Measurements from ENCODE around the gene GDF7.

The GDF7 gene

DNA sequence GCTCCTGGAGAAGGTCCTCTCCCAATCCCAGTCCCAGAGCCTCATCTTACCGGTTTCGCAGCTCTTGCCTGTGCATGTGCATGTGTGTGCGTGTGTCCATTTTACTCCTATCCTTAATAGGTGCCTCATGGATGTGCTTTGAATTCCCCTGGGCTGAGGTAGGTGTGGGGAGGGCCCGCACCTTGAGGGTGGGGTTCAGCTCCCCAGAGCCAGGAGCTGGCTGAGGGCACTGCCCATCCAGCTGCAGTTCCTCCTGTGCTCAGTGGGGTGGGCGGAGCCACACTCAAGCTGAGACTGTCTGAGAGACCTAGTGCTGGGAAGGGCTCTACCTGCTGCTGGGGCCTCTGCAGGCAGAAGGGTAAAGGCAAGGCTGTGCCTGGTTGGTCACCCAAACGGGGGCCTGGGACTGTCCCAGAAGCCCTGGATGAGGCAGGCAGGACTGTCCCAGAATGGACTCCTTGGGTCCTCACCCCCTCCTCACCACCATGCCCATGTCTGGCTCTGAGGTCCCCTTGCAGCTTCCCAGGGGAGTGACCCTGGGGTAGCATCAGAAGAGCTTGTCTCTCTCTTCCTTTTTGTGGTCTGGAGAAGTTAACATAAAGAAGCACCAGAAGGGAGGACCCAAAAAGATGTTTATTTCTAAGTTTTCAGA lies 8.9 kb downstream of the GDF7 start:
- no peak for DNase-seq

GRCh38 chr2:20676353-20677215 lies 9.6 kb downstream of the GDF7 start:
- DNase-seq: no peak

GRCh38 chr2:20677301-20678085 lies 10.5 kb downstream of the GDF7 start:
- no peak for DNase-seq

DNA sequence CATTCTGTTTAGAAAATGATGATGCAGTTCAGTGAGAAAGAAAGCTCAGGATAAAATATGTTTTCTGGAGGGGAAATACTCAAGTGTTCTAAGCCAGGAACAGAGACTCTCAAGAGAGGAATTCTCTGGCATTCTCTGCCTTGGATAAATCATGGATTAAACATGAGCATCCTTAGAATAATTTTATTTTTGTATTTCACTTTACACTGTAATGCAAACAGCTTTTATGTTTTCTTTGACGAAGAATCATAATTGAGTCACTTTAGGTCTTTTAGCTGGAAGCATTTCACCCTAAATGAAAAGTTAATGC lies 11.1 kb downstream of the GDF7 start:
- no peak for DNase-seq

DNA sequence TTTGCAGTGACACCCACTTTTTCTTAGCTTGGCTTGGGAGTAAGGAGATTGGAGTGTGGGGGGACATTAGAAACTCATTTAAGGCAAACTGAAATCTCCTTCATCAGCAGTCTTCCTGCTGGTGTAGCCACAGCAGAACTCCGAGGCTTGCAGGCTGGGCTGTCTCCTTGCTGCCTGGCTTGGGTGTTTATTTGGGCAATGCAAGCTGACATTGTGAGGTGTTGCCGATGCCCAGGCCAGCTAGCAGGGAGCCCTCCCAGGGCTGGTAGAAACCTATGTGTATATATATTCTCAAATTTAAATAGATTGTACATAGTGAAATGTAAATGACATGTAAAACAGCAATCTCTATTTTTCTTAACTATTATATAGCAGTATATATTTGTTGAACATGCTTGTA lies 11.8 kb downstream of the GDF7 start:
- DNase-seq: no peak

DNA sequence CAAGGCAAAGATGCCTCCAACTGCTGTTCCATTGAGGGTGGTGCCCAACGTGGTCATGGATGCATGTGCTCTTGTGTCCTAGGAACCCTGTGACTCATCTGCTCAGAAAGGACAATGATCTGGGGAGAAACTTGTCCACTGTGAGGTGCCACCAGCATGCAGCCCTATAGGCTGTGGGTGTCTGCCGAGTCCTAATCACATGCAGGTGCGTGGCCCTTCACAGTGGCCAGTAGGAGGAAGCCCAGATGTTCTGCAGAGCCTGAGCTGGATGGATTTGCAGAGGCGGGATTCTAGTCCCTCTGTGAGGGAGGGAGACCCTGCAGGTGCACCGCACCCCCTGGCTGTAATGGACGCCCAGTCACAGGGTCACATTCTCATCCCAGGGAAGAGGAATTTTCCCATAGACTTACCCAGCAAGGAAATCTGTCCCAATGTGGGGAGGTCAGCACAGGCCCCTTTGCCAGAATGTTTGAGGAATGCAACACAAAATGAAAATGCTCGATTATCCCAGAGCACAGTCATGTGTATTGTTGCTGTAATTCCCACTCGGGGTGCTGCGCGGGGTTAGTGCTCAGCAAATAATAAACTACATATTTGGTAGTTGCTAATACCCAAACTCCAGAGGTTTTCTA lies 13.9 kb downstream of the GDF7 start:
- no peak for DNase-seq

DNA sequence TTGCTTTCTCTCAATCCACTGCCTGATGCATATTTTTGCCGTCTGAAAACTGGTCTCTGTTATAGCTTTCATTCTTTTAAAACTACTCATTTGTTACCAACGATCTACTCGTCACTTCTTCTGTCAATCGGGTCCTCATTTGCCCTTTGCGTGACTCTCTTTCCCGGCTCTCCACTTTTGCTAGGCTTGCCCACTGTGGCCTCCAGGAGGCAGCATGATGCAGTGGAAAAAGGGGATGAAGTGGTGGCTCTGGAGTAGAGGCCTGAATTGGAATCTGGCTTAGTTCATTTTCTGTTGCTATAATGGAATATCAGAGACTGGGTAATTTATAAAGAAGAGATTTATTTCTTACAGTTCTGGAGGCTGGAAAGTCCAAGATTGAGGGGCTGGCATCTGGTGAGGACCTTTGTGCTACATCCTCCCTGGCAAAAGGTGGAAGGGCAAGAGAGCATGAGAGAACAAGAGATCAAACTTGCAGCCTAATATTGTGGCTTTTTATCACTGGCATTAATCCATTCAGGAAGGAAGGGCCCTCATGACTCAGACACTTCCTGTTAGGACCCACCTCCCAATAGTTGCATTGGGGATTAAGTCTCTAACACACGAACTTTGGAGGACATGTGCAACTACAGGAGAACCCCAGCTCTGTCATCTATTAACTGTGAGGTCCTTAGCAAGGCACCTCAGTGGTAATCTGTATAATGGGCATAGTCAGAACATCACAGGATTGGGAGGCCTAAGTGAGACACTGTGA lies 15.4 kb downstream of the GDF7 start:
- DNase-seq: no peak

DNA sequence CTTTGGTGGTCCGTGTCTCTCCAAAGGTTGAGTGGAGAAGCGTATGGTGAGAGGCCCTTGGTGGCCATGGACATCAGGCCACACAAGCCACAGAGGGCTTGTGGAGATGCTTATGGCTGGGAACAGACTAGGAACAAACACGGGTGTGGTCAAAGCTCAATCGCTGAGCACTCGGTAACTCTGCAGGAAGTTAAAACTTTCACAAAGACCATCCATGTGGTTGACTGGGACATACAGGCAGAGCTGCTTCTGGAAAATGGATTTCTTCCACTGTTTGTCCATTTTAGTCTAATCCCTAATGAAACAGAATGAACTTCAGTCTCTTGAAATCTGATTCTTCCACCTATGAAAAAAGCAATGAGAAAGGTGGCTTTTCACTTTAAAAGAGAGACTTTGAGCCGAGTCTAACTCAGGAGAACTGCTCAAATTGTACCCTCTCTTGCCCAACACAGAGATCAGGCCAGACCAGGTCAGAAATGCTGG lies 17.7 kb downstream of the GDF7 start:
- DNase-seq: no peak

DNA sequence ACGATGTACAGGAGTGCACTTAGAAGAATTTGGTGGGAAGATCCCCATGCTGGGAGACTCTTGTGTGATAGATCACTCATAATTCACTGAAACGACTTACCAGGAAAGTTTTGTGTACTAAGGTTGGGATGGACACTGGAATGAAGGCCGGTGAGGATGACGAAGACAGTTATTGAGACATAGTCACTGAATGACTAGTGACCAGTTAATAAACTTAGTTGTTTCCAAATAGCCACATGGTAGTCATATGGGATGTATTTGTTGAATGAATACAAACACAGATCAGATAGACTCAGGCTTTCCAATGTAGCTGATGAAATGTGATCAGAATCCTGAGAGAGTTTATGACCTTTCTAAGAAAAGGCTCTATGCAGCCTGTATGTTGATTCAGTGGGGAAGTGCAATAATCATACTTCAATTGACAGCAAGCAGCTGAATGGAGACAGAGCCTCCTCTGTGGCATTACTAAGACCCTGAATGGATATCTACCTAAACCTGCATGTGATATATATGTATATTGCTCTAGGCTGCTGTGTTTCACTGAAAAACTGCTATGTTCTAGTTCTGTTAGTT lies 20.4 kb downstream of the GDF7 start:
- DNase-seq: no peak

DNA sequence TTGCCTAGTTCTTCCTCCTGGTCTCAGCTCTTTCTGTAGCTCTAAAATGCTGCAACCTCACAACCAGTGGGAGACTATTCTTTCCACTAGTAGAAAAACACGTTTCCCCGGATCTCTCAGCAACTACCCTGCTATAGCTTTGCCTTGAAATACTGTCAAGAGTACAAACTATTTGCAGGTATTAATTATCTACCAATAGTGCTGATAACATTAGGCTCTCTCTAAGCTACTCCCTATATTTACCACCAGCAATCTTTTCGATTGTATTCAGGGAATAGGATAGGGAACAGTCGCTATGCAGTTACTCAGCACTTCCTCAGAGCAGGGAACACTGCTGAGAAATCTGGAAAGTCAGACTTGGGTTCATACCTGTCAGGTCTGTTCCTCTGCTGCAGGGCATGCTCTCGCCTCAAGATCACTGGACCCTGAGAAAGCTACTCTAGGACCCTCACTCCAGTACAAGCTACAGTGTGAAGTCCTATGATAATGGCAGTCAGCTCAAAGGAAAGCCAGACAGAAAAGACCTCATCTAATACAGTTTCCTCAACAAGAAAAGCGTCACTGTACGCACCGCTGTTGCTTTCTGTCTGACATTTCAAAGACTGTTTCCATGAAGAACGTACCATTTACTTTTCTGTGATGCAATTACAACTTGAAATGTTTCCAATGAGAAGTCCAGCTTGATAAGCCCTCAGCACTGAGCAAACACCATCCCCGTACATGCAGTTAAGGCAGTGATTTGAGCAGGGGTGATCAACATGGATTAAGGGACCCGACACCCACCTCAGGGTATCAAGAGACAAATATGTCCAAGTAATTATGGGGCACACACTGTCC lies 22.7 kb downstream of the GDF7 start:
- DNase-seq: no peak

- DNase-seq: no peak
These were observed 24.3 kb downstream of the GDF7 start for GRCh38 chr2:20691076-20691734.

DNA sequence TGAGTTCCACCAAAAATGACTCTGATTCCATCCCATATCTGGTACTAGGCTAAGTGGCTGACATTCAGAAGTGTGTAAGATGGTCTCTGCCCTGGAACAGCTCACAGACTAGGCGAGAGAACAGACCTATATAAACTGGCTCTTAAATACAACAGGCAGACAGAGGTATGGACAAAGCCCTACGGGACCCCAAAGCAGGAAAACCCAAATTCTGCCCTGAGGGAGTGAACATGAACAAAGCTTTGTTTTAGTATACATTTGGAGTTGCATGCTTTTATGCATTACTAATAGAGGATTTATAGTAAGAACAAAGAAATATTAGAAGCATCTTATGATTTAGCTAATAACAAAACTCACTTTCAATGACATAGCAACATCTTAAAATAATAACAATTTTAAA lies 25.1 kb downstream of the GDF7 start:
- no peak for DNase-seq

DNA sequence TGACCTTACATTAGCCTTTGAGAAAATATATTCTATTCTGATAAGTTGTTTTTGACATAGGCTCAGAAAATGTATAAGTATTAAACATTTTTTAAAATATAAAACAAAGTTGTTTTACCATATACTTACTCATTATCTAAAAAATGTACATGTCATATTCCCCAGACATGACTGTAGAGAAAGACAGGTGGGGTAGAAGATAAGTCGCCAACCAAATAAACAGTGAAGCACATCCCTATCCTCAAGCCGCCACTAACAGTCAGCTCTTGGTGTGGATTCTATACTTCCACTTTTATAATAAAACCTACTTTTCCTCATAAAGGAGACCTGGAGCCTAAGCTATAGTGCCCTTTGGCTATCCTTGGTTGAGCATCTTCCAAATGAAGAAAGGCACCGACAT lies 26.4 kb downstream of the GDF7 start:
- DNase-seq: no peak

DNA sequence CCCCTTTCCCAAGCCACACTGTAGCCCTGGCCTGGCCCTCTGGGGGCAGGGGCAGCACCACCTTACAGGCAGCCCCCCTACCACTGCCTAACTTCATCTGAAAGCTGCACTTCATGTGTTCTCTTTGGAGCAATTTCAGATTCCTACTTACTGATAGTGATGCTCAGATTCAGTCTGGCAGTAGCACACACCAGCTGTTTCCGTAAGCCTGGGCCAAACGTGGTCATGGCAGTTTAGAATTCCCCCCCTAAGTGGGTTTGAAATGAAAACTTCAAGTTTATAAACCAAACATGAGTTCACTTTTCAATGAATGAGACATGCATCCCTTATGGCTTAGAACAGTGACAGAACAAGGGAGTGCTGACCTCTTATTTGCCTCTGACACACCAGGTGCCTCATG lies 29.4 kb downstream of the GDF7 start:
- no peak for DNase-seq

GRCh38 chr2:20697322-20697934 lies 30.5 kb downstream of the GDF7 start:
- DNase-seq: no peak

GRCh38 chr2:20698916-20699613 lies 32.1 kb downstream of the GDF7 start:
- no peak for DNase-seq

- no peak for DNase-seq
These were observed 35.6 kb downstream of the GDF7 start for GRCh38 chr2:20702563-20702962.

- no peak for DNase-seq
These were observed 37.9 kb downstream of the GDF7 start for GRCh38 chr2:20704886-20705285.

GRCh38 chr2:20706217-20706616 lies 39.3 kb downstream of the GDF7 start:
- DNase-seq: no peak

GRCh38 chr2:20706786-20707185 lies 39.8 kb downstream of the GDF7 start:
- DNase-seq: no peak

Measured in 8988T (cell line).